ENCODE measurements around the gene EHMT2. TPM values are rescaled to one million over a fixed set of nuclear protein-coding genes. Genes with fewer than 3 reads are reported as not detected.
"Not testable (repeated sequence)": the region's sequence is repeated elsewhere in the genome, so short reads cannot be mapped to it uniquely, and the experiment has no call there.

EHMT2 gene
- total RNA-seq, 1 donor from 2014 or later: 14.5 TPM

DNA sequence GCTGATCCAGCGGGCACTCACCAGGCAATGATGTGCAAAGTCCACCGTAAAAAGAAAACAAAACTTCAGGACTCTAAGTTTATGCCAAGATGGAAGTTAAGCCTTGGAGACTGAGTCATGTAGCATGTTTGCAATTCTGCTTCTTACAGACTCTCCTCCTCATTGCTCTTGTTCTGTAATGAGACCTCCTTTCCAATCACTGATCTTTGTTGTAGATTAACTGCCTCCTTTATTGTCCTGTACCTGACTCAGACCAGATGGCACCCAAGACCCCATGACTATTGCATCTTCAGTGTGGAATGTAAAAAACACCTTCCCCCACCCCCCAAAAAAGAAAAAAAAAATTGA, 46.0 kb downstream of the EHMT2 start:
- Histone ChIP-seq H3K4me3 (ENCODE audit: low read depth, low read length) (no peak overlapping the region), H3K36me3 (ENCODE audit: control insufficient read depth, insufficient read depth, low read length) (no peaks in the 10 kb centered on the region), H3K27me3 (ENCODE audit: control insufficient read depth, insufficient read depth, low read length) (no peaks in the 10 kb centered on the region)
- no peak for FAIRE-seq
- TF ChIP-seq, protein P1, sequence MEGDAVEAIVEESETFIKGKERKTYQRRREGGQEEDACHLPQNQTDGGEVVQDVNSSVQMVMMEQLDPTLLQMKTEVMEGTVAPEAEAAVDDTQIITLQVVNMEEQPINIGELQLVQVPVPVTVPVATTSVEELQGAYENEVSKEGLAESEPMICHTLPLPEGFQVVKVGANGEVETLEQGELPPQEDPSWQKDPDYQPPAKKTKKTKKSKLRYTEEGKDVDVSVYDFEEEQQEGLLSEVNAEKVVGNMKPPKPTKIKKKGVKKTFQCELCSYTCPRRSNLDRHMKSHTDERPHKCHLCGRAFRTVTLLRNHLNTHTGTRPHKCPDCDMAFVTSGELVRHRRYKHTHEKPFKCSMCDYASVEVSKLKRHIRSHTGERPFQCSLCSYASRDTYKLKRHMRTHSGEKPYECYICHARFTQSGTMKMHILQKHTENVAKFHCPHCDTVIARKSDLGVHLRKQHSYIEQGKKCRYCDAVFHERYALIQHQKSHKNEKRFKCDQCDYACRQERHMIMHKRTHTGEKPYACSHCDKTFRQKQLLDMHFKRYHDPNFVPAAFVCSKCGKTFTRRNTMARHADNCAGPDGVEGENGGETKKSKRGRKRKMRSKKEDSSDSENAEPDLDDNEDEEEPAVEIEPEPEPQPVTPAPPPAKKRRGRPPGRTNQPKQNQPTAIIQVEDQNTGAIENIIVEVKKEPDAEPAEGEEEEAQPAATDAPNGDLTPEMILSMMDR (IDR thresholded peaks at IDR 0.05; ENCODE audit: insufficient read depth, low read length, severe bottlenecking): no peak
- no peak for DNase-seq (ENCODE audit: low read depth)

DNA sequence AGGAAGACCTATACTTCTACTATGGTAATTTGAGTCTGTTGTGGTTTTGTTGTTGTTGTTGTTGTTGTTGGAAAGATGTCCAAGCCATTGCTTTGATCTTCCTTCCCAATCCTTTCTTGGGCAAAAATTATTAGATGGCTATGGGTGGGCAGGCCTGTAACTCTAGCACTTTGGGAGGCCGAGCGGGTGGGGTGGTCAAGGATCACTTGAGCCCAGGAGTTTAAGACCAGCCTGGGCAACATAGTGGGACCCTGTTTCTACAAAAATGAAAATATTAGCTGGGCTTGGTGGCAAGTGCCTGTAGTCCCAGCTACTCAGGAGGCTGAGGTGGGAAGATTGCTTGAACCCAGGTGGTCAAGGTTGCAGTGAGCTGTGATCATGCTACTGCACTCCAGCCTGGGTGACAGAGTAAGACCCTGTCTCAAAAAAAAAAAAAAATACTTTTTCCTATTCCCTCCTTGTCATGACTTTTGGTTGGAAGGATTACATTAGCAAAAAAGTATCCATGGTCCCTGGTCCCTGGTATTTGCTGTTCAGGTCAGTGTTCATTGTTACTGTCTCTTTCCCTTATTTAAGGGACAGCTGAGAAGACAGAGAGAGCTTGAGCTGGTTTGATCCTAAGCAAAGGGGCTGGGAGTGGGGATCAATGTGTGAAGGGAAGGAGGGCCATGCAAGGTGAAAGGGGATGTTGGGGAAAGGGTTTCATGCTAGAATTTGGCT, 46.6 kb downstream of the EHMT2 start:
- TF ChIP-seq, protein P1 (IDR thresholded peaks at IDR 0.05; ENCODE audit: insufficient read depth, low read length, severe bottlenecking): no peak
- no peak for FAIRE-seq
- Histone ChIP-seq H3K27me3 (ENCODE audit: control insufficient read depth, insufficient read depth, low read length) (no peaks in the 10 kb centered on the region), H3K36me3 (ENCODE audit: control insufficient read depth, insufficient read depth, low read length) (no peaks in the 10 kb centered on the region), H3K4me3 (ENCODE audit: low read depth, low read length) (no peak overlapping the region)
- DNase-seq (ENCODE audit: low read depth): no peak

DNA sequence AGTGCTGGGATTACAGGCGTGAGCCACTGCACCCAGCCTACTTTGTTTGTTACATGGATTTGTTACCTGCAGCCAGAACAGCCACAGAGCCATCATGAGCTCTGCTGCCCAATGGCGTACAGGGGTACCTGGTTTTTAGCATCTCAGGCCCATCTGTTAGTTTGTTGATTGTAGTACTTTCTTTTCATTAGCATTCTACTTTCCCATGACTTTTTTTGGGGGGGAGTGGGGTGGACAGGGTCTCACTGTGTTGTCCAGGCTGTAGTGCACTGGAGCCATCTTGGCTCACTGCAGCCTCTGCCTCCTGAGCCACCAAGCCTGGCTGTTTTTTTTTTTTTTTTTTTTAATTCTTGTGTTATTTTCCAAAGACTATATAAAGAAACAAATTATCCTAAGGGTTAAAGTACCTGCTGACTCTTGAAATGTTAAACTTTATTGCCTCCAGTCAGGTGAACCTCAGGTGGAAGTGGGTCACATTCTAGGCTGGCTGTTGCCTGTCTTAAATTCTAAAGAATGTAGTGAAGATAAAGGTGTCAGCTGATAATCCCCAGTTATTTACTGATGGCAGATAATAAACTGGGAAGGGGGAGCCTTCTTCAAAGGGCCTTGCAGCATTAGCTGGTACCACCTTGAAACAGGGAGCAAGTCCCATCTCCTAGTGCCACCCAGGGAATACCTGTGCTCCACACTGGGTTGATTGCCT, 50.1 kb downstream of the EHMT2 start:
- Histone ChIP-seq H3K27me3 (ENCODE audit: control insufficient read depth, insufficient read depth, low read length) (no peaks in the 10 kb centered on the region), H3K4me3 (ENCODE audit: low read depth, low read length) (no peak overlapping the region), H3K36me3 (ENCODE audit: control insufficient read depth, insufficient read depth, low read length) (no peaks in the 10 kb centered on the region)
- TF ChIP-seq, protein P1 (IDR thresholded peaks at IDR 0.05; ENCODE audit: insufficient read depth, low read length, severe bottlenecking): no peak
- FAIRE-seq (no peak), DNase-seq (ENCODE audit: low read depth) (no peak)

DNA sequence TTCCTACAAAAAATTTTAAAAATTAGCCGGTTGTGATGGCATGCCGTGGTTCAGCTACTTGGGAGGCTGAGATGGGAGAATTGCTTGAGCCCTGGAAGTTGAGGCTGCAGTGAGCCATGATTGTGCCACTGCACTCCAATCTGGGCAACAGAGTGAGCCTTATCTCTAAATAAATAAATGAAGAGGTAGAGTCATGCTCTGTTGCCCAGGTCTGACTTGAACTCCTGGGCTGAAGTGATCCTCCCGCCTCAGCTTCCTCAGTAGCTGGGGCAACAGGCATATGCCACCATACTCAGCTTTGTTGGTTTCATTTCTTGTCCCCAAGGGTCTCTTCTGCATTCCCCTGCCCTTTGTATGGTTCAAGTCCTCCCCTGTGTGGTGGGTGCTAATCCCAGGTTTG, 53.0 kb downstream of the EHMT2 start:
- FAIRE-seq: no peak
- Histone ChIP-seq H3K27me3 (ENCODE audit: control insufficient read depth, insufficient read depth, low read length) (no peaks in the 10 kb centered on the region), H3K4me3 (ENCODE audit: low read depth, low read length) (no peak overlapping the region), H3K36me3 (ENCODE audit: control insufficient read depth, insufficient read depth, low read length) (peaks cover 2% of the 10 kb centered on the region)
- no peak for DNase-seq (ENCODE audit: low read depth)
- TF ChIP-seq, protein P1 (IDR thresholded peaks at IDR 0.05; ENCODE audit: insufficient read depth, low read length, severe bottlenecking): no peak

DNA sequence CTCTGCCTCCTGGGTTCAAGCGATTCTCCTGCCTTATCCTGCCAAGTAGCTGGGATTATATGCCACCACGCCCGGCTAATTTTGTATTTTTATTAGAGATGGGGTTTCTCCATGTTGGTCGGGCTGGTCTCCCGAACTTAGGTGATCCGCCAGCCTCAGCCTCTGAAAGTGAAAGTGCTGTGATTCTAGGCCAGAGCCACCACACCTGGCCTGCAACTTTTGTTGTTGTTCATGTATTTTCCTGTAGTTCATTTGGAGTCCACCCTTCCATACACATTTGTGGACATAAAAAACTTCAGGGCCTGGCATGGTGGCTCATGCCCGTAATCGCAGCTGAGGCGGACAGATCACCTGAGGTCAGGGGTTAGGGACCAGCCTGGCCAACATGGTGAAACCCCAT, 55.4 kb downstream of the EHMT2 start:
- no peak for FAIRE-seq
- TF ChIP-seq, protein P1 (IDR thresholded peaks at IDR 0.05; ENCODE audit: insufficient read depth, low read length, severe bottlenecking): no peak
- Histone ChIP-seq H3K36me3 (ENCODE audit: control insufficient read depth, insufficient read depth, low read length) (peaks cover 14% of the 10 kb centered on the region), H3K27me3 (ENCODE audit: control insufficient read depth, insufficient read depth, low read length) (no peaks in the 10 kb centered on the region), H3K4me3 (ENCODE audit: low read depth, low read length) (no peak overlapping the region)
- DNase-seq (ENCODE audit: low read depth): no peak

DNA sequence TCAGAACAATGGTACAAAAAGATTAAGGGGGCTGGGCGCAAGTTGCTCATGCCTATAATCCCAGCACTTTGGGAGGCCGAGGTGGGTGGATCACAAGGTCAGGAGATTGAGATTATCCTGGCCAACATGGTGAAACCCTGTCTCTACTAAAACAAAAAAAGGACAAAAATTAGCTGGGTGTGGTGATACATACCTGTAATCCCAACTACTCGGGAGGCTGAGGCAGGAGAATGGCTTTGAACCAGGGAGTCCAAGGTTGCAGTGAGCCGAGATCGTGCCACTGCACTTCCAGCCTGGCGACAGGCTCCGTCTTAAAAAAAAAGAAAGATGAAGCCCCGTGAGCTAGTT, 57.7 kb downstream of the EHMT2 start:
- not testable (repeated sequence) for H3K27me3 ChIP-seq (ENCODE audit: control insufficient read depth, insufficient read depth, low read length); DNase-seq (ENCODE audit: low read depth); FAIRE-seq; H3K4me3 ChIP-seq (ENCODE audit: low read depth, low read length)
- H3K36me3 ChIP-seq (ENCODE audit: control insufficient read depth, insufficient read depth, low read length): peaks cover 17% of the 10 kb centered on the region
